ENCODE measurements around the gene HNRNPK. TPM values are rescaled to one million over a fixed set of nuclear protein-coding genes. Genes with fewer than 3 reads are reported as not detected.

The HNRNPK gene
- total and polyA plus RNA-seq, 10 of the 15 experiments (the other 5 are each of a cell fraction or from before 2014, with no cell fraction given) = 235 to 970 (median 652) TPM

GRCh38 chr9:83956436-83957247, 23.4 kb downstream of the HNRNPK start:
- peak overlapping the region; percentile 85 for H3K4me3 ChIP-seq
- no peak for FAIRE-seq
- POLR2A ChIA-PET = interaction anchor here (0.9 to 1.0 kb wide), 3 partner anchors 24 to 28 kb away, joined by 3 to 4 read pairs (median 4); partner anchors contain the start of genes HNRNPK and RMI1
- TF ChIP-seq EP300 (IDR thresholded peaks at IDR 0.05; ENCODE audit: borderline replicate concordance in 1 of 2, control insufficient read depth in 1 of 2, low read depth in 2 of 2, low read length in 2 of 2) (no peak), MYC (IDR thresholded peaks at IDR 0.05; ENCODE audit: insufficient read depth, insufficient read length, insufficient replicate concordance, low read length, severe bottlenecking) (no peak), NR2F1 (conservative IDR thresholded peaks at IDR 0.05) (peak; percentile 78; the same call in 1 of the 2 replicates), STAT1 (conservative IDR thresholded peaks at IDR 0.05) (0 out of 2 replicates have a peak, but pooled peaks have one; percentile 47), MLLT1 (IDR thresholded peaks at IDR 0.05) (peak; percentile 60; the same call in 1 of the 2 replicates), RAD51 (IDR thresholded peaks at IDR 0.05) (no peak), CHD1 (IDR thresholded peaks at IDR 0.05; ENCODE audit: low read depth, low read length) (no peak), ZNF687 (IDR thresholded peaks at IDR 0.05) (peak; percentile 47), BACH1 (IDR thresholded peaks at IDR 0.05; ENCODE audit: borderline replicate concordance) (peak; percentile 4; the same call in 1 of the 2 replicates), EZH2 (IDR thresholded peaks at IDR 0.05; ENCODE audit: borderline replicate concordance, control insufficient read depth, low read depth, low read length) (no peak), GABPA (IDR thresholded peaks at IDR 0.05; ENCODE audit: low read depth) (peak; percentile 76), SMAD5 (IDR thresholded peaks at IDR 0.05; ENCODE audit: low read depth) (no peak), ZNF207 (IDR thresholded peaks at IDR 0.05; ENCODE audit: borderline replicate concordance) (peak; percentile 31; the same call in 1 of the 2 replicates), POLR2AphosphoS5 (IDR thresholded peaks at IDR 0.05; ENCODE audit: low read length) (0 out of 2 replicates have a peak, but pooled peaks have one; percentile 65), DPF2 (IDR thresholded peaks at IDR 0.05) (peak; percentile 60; the same call in 1 of the 2 replicates), RB1 (IDR thresholded peaks at IDR 0.05; ENCODE audit: borderline replicate concordance) (peak; percentile 85; the same call in 1 of the 2 replicates), EGR1 (IDR thresholded peaks at IDR 0.05; ENCODE audit: borderline replicate concordance in 1 of 2, low read depth in 2 of 2, low read length in 2 of 2) (peak in 1 of 2 experiments; percentile 25; a peak in 1 of 3 replicates)

More at GRCh38 chr9:83956436-83957247, 23.4 kb downstream of the HNRNPK start:
- H3K79me2 ChIP-seq (ENCODE audit: control insufficient read depth, insufficient read depth, low read length) = no peaks in the 10 kb centered on the region; the same call in 1 of the 2 replicates
- intact Hi-C loops (cut with micrococcal nuclease; ENCODE audit: unreplicated experiment) = no loop called here
- DNase-seq (ENCODE audit: low read depth, low spot score) = no peak
- peak overlapping the region; percentile 98 for H3K4me2 ChIP-seq (ENCODE audit: control insufficient read depth, insufficient read depth)
- ChIA-PET RAD21 (ENCODE audit: unreplicated experiment) (interaction anchor here (0.6 to 0.9 kb wide), 3 partner anchors 41 to 1769 kb away, joined by 3 to 4 read pairs (median 3); no protein-coding TSS in a partner anchor), CTCF (interaction anchor here (0.9 kb wide), 1 partner anchor 35 kb away, joined by 4 read pairs; the partner anchor contains the start of gene KIF27), SMC1A (ENCODE audit: uncharacterized antibody, unreplicated experiment) (interaction anchor here (0.9 to 1.0 kb wide), 3 partner anchors 17 to 329 kb away, joined by 3 to 5 read pairs (median 3); no protein-coding TSS in a partner anchor)
- peaks cover 0 to 7% of the 10 kb centered on the region in 2 experiments; a peak in 1 of 4 replicates for H3K36me3 ChIP-seq (ENCODE audit: control insufficient read depth in 2 of 2, insufficient read depth in 2 of 2, low read length in 1 of 2)
- peak overlapping the region; percentile 91 for H2AFZ ChIP-seq (ENCODE audit: control insufficient read depth, low read depth, low read length)
- H3K9ac ChIP-seq (ENCODE audit: control insufficient read depth, insufficient read depth, low read length) = peak overlapping the region; percentile 80
- no peaks in the 10 kb centered on the region for H3K27me3 ChIP-seq (replicated peaks in 1 of 2; ENCODE audit: control insufficient read depth in 2 of 2, insufficient read depth in 2 of 2, low read length in 1 of 2)
- in situ Hi-C loops (cut with MboI) = no loop called here
- H3K4me1 ChIP-seq (ENCODE audit: control insufficient read depth, insufficient read depth, low read length) = no peaks in the 10 kb centered on the region
- peak; percentile 88 for ATAC-seq
- 6% methylated on average over 53 of the region's 57 CpGs for whole genome bisulfite sequencing (ENCODE audit: insufficient coverage, insufficient replicate concordance, low lambda C conversion rate, missing lambda C conversion rate)
- no peaks in the 10 kb centered on the region for H4K20me1 ChIP-seq (ENCODE audit: control insufficient read depth, insufficient read depth)
- TSS peak; percentile 91 for BruUV-seq (replicated peaks)
- H3K9me3 ChIP-seq (replicated peaks; ENCODE audit: control insufficient read depth, insufficient read depth, low read length) = no peaks in the 10 kb centered on the region
- peak overlapping the region; percentile 63 for H3K27ac ChIP-seq (ENCODE audit: control insufficient read depth, insufficient read depth)
